GM18502 (cell line): Measurements from ENCODE around the gene OST4.
A peak's percentile ranks its signal among the peaks of the same experiment; 100 is the strongest.

Source experiments
- ATAC-seq: cut with Tn5 transposase; IDR thresholded peaks from one replicate; pipeline ENCODE4 v1.9.1; 2021; ENCODE audit warnings: mild to moderate bottlenecking; ENCODE audit not compliant: unreplicated experiment, poor library complexity

OST4 gene

DNA sequence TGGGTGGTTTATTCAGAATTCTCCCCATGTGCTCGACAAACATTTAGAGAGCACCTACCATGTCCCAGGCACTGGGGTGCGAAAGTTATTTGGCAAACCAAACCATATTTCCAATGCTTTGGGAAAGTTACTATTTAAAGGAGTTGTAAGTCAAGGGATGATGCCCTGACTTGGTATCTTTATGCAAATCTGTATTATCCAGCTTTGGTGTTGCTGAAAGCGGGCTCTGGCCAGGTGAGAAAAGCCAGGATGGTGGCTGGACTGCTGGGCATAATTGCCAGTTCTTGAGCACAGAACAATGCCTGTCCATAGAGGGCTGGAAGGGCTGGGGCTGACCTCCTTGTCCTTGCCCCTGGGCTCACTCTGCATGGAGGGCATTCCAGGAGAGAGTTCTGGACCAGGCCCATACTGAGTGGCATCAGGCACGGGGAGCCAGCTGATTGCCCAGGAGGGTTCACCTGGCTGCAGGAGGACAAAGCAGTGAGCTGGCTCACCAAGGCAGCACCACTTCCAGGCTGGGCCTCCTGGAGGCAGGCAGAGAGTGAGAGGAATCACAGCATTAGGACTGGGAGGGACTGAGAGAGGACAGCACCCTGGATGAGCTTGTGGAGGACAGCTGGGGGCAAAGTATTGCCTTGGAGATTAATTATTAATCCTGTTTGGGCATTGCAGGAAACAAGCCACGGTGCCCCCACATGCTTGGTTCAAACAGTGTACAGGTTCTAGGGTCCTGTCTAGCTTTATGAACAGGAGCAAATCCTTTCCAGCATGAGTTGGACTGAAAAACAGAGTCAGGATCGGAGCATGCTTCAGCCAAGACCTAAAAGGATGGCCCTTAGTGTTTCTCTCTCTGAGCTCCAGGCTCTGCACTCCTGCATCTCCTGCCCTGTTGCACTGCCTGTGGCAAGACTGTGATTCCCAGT is 22.2 kb upstream of the OST4 start:
- ATAC-seq, result no peak

- no peak for ATAC-seq
These were observed 21.4 kb upstream of the OST4 start for GRCh38 chr2:27092696-27093429.

- no peak for ATAC-seq
These were observed 20.6 kb upstream of the OST4 start for GRCh38 chr2:27091746-27092695.

- no peak for ATAC-seq
These were observed 17.9 kb upstream of the OST4 start for GRCh38 chr2:27089111-27089954.

GRCh38 chr2:27088634-27089033 is 17.2 kb upstream of the OST4 start:
- no peak for ATAC-seq

DNA sequence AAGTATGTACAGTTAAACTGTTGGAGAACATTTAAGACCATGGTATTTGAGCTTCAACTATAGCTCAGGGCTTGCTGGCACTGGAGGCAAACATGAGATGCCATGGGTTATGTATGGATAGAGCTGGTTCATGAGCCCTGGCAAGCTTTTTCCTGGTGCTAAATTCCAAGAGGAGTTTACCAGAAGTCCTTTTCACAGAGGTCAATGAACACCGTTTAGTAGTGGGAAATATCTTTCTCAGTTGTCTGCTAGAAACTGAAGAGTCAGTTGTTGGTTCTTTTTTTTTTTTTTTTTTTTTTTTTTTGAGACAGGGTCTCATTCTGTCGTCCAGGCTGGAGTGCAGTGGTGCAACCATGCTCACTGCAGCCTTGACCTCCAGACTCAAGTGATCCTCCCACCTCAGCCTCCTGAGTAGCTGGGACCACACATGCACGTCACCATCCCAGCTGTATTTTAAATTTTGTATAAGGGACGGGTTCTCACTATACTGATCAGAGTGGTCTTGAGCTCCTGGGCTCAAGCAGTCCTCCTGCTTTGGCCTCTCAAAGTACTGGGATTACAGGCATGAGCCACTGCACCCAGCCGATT is 16.5 kb upstream of the OST4 start:
- ATAC-seq, result no peak

DNA sequence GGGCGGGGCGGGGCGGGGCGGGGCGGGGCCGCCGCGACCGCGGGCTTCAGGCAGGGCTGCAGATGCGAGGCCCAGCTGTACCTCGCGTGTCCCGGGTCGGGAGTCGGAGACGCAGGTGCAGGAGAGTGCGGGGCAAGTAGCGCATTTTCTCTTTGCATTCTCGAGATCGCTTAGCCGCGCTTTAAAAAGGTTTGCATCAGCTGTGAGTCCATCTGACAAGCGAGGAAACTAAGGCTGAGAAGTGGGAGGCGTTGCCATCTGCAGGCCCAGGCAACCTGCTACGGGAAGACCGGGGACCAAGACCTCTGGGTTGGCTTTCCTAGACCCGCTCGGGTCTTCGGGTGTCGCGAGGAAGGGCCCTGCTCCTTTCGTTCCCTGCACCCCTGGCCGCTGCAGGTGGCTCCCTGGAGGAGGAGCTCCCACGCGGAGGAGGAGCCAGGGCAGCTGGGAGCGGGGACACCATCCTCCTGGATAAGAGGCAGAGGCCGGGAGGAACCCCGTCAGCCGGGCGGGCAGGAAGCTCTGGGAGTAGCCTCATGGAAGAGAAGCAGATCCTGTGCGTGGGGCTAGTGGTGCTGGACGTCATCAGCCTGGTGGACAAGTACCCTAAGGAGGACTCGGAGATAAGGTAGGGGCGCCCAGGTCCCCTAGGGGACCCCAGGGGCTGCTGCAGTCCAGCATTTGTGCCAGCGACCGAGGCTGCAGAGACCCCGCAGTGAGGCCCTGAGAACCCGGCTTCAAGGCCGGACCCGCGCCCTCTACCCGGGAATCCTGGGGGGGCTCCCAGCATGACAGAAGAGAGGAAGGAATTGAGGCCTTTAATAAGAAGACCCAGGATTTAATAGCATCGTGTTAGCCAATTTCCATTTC is 15.5 kb upstream of the OST4 start, which contains the start of gene KHK:
Gene KHK (plus strand): TSS at position 49 of the 870 bp plus-strand sequence. CDS start 488 bp downstream, at position 537.
- peak; percentile 5 for ATAC-seq

DNA sequence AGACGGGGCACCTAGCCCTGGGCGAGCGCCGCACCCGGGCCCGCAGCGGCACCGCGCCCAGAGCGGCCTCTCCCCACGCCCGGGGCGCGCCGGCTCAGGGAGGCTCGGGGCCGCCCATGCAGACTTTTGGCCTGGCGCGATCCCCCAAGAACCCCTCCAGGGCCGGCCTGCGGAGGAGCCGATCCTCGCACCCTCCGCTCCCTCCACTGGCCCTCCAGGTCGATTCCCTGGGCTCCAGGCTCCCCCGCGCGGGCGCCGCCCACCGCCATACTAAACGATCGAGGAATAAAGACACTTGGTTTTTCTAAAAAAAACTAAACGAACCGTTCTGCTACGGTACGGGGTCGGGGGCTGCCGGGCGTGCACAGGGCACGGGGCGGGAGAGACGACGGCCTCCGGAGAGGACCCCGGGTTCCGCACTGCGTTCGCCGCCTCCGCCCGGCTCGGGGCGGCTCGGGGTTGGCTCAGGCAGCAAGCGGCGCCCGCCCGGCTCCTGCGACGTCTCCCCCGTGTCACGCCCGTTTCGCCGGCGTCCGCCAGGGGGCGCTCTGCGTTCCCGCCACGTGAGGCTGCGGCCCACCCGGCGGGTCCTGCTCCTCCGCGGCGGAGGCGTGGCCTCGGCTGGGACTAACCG is 14.8 kb upstream of the OST4 start:
- ATAC-seq, result peak; percentile 81

DNA sequence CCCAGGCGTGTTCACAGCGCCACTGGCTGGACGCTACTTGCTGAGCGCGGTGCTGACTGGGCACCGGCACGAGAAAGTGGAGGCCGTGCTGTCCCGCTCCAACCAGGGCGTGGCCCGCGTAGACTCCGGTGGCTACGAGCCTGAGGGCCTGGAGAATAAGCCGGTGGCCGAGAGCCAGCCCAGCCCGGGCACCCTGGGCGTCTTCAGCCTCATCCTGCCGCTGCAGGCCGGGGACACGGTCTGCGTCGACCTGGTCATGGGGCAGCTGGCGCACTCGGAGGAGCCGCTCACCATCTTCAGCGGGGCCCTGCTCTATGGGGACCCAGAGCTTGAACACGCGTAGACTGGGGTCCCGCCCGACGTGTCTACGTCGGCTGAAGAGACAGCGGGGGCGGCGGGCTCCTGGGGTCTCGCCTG is 14.2 kb upstream of the OST4 start:
- no peak for ATAC-seq

DNA sequence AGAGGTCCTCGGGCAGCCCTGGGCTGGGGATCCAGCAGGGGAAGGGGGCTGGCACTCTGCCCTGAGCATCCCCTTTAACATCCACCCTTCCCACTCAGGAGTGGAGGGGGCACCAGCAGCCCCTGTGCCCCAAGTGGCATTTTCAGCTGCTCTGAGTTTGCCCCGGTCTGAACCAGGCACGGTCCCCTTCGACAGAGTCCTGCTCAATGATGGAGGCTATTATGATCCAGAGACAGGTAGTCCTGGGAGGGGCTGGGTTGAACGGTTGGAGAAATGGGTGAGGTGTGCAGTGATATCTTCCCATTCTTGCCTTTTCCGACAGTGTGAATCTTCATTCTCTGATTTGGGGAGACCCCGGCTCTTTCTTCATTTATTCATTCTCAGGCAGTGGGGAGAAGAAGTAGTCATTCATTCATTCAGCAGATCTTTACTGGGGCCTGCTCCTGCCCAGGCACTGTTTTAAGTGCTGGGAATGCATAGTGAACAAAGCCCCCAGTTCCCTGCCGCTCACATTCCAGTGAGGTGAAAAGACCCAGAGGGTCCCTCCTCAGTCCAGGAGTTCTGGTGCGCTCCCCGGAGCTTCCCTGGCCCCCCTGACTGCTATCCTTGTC is 13.7 kb upstream of the OST4 start:
- ATAC-seq, result no peak

DNA sequence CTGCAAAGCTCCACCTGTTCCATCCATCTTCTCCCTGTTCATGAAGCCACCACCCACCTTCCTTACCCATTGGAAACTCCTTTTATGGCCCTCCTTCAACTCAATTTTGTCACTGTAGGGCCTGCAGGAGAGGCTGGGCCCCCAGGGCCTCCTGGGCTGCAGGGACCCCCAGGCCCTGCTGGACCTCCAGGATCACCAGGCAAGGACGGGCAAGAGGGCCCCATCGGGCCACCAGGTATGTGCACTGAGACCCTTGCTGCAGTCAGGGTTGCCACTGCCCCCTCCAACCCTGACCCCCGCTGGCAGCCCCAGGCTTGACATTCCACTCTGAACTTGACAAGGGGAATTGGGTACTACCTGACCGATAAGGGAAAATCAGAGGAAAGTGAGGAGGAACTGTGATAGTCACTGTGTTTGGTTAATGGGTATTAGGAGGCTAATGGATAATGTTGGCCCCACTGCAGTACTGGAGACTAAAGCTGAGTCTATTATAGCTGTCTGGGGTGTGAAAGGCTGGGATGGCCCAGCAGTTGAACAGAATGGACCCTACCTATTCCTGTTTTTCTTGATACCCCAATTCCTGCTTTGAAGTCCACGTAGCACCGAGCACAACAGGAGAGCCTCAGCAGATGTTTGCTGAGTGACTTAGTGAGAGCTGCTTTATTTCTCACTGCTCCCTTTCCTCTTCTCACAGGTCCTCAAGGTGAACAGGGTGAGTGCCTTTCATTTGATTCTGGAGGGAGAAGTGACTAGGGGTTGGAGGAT is 13.0 kb upstream of the OST4 start:
- no peak for ATAC-seq

DNA sequence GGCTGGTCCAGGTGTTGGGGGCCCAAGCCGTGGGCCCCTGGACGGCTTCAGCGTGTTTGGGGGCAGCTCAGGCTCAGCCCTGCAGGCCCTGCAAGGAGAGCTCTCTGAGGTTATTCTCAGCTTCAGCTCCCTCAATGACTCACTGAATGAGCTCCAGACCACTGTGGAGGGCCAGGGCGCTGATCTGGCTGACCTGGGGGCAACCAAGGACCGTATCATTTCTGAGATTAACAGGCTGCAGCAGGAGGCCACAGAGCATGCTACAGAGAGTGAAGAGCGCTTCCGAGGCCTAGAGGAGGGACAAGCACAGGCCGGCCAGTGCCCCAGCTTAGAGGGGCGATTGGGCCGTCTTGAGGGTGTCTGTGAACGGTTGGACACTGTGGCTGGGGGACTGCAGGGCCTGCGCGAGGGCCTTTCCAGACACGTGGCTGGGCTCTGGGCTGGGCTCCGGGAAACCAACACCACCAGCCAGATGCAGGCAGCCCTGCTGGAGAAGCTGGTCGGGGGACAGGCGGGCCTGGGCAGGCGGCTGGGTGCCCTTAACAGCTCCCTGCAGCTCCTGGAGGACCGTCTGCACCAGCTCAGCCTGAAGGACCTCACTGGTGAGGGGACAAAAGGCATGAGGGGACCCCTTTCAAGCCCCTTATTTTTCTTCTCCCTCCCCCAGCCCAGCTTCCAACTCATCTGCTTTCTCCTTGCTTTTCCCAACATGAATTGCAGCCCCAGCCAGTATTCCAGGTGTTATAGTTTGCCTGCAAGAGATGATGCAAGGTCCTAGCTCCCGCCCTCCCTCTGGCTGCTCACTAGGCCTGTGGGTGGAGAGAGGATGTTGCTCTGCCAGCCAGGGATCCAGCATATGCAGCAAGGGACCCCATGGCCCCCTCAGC is 12.2 kb upstream of the OST4 start:
- no peak for ATAC-seq

DNA sequence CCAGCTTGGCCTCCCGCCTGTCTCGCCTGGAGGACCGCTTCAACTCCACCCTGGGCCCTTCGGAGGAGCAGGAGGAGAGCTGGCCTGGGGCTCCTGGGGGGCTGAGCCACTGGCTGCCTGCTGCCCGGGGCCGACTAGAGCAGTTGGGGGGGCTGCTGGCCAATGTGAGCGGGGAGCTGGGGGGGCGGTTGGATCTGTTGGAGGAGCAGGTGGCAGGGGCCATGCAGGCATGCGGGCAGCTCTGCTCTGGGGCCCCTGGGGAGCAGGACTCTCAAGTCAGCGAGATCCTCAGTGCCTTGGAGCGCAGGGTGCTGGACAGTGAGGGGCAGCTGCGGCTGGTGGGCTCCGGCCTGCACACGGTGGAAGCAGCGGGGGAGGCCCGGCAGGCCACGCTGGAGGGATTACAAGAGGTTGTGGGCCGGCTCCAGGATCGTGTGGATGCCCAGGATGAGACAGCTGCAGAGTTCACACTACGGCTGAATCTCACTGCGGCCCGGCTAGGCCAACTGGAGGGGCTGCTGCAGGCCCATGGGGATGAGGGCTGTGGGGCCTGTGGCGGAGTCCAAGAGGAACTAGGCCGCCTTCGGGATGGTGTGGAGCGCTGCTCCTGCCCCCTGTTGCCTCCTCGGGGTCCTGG is 11.4 kb upstream of the OST4 start:
- ATAC-seq, result no peak

- no peak for ATAC-seq
These were observed 10.7 kb upstream of the OST4 start for GRCh38 chr2:27081984-27082772.
